ENCODE results near the gene ADCYAP1R1.

ADCYAP1R1 gene

DNA sequence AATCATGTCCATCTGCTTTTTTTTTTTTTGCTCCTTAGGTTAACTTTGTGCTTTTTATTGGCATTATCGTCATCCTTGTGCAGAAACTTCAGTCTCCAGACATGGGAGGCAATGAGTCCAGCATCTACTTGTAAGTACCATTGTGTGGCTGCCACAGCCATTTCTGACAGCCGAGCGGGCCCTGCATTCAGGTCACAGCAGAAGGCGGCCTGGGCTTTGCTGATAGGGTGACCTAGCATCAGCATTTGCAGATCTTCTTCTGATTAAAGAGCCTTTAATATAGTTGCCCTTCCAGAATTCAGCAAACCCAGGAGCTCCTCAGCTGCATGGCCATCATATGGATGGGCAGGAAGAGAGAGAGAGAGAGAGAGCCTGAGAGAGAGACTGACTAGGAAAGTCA lies 40.5 kb downstream of the ADCYAP1R1 start:
- no peak for DNase-seq

DNA sequence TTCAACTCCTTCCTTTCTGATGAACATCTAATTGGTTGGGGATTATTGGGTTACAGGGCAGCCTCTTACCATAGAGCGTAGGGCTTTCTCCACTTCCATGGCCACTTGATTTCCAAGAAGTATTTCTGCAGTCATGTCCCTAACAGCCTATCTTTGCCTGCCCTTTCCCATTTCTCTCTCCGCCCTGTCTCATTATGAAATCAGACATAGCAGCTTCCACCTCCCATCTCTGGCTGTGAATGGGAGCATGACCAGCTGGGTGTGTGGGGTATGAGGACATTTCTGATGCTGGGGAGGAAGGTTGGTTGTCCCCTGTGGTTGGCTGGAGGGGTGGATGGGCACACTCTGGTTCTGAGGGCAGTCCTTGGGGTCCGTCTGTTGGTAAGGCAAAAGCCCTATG lies 41.2 kb downstream of the ADCYAP1R1 start:
- DNase-seq: no peak

DNA sequence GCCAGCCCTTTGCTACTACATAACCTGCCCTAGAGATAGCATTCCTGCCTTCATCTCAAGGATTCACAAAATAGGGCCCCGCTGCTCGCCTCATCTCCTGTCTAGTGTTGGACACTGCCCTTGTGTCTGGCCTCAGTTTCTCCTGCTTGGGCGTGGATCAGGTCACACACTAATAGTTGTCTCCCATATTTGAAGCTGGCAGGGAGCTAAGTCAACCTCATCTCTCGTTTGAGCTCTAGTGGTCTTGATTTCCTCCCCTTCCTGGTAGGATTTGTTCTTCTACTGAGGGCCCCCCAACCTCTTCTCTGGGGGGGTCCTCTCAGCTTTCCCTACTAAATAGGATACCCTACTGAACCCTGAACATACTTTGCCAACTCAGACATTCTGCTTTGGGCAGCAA lies 42.2 kb downstream of the ADCYAP1R1 start:
- DNase-seq: no peak

- no peak for DNase-seq
These were observed 43.4 kb downstream of the ADCYAP1R1 start for GRCh38 chr7:31095286-31096197.

GRCh38 chr7:31096198-31096876 lies 44.2 kb downstream of the ADCYAP1R1 start:
- DNase-seq: no peak

GRCh38 chr7:31096877-31097258 lies 44.8 kb downstream of the ADCYAP1R1 start:
- DNase-seq: no peak

DNA sequence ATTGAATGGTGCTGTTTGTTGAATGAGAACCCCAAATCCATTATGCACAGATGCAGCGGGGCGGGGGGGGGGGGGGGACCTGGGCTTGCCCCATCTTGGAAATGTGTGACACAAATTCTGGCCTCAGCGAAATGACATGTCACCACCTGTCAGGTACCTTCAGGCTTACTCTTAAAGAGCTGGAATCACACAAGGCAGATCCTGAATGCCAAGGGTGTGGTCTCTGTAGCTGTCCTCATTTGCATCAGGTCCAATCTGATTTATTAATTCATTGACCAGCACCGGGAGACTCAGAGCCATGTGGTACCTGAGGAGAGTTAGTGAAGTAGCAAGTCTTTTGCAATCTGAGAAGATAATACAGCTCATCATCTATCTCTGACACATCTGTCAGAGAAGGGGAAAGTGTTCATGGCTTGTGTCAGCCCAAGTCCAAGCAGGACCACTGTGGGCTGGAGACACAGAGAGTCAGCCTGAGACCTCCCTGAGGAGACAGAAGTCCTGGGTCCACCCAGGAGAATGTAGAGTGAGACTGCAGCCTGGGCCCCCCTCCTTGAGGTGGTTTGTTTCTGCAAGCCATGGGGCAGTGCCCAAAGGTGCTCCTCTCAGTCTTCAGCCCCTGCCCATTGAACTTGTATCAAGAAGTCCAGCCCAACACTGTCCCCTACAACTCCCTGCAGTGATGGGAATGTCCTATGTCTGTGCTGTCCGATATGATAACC lies 46.7 kb downstream of the ADCYAP1R1 start:
- DNase-seq: no peak

GRCh38 chr7:31099451-31100444 lies 47.6 kb downstream of the ADCYAP1R1 start:
- no peak for DNase-seq

DNA sequence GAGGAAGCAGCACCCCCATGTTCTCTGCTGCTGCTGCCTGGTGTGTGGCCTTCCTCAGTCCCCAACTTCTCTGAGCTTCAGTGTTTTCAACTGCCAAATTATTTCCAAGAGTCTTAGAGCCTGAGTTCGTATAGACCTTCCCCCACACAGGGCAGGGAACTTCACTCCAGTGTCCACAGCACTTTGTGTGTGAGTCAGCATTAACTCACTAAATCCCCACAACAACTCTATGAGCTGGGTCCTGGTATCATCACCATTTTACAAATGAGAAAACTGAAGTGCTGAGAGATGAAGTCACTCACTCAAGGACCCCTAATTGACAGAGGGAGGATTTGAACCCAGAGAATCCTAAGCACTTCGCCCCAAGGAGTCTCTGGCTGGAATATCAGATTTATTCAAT lies 48.3 kb downstream of the ADCYAP1R1 start:
- DNase-seq: no peak

- no peak for DNase-seq
These were observed 48.8 kb downstream of the ADCYAP1R1 start for GRCh38 chr7:31100871-31101270.

DNA sequence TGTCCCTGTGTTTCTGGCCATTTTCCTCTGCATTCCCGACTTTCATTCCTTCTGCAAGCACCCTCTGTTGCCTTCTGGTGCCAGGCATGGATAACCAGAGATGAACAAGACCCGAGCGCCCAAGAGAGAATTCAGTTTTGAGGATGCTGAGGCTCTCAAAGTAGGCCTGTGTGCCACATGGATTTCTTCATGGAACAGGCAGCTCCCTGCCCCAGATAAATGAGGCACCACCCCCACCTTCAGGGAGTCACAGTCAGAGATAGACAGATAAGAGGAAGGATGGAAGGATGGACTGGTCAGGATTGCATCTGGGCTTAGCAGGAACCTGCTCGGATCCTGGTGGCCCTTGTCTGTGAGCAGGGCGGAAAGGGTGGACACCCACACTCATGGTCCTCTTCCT lies 49.4 kb downstream of the ADCYAP1R1 start:
- DNase-seq: no peak

- DNase-seq: no peak
These were observed 50.3 kb downstream of the ADCYAP1R1 start for GRCh38 chr7:31102151-31102972.

- DNase-seq: no peak
These were observed 51.1 kb downstream of the ADCYAP1R1 start for GRCh38 chr7:31102973-31103850.

GRCh38 chr7:31104361-31105255 lies 52.5 kb downstream of the ADCYAP1R1 start:
- no peak for DNase-seq

DNA sequence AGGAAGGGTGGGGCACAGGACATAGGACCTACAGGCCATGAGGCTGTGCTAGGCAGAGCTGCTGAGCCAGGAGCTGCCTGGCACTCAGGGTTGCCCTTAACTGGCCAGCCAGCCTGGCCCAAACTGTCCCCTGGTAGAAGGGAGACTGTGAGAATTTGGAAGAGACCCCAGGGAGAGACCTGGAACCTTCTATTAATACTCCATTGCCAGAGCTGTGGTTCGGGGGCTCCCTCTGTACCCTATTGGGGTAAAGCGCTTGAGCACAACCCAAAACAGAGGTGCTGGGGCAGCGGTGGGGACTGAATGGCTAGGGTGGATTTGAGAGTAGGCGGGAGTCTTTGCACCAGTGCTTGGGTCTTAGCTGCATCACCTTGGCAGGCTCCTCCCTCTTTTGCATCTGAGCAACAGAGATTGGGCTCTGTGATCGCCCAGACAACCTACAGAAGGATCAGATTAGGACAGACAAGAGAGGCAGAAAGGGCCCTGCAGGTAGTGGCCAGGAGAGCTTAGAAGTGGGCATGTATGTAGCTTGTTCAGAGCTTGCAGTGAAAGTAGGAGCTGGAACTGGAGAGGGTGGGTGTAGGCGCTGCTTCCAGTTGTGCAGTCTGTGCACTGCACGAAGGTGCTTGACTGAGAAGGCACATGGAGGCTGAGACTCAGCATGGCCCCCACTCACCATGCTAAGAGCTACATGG lies 53.3 kb downstream of the ADCYAP1R1 start:
- no peak for DNase-seq

- DNase-seq: no peak
These were observed 54.4 kb downstream of the ADCYAP1R1 start for GRCh38 chr7:31106303-31107105.

Measured in T-helper 2 cell (primary cell).